Ishikawa (cell line): ENCODE data around the gene KCNQ1.

Experiments used
- CEBPB ChIP-seq: IDR thresholded peaks from 2 replicates; pipeline ENCODE4 v1.6.1; 2012
- CREB1 ChIP-seq: IDR thresholded peaks from 2 replicates; pipeline ENCODE4 v1.6.1; 2012; ENCODE audit warnings: low read depth
- EGR1 ChIP-seq: IDR thresholded peaks from 2 replicates; pipeline ENCODE4 v1.6.1; 2012
- EP300 ChIP-seq: IDR thresholded peaks from 2 replicates; pipeline ENCODE4 v1.6.1; 2012; ENCODE audit warnings: borderline replicate concordance
- FOXM1 ChIP-seq: IDR thresholded peaks from 2 replicates; pipeline ENCODE4 v1.6.1; 2012; ENCODE audit warnings: low read depth, borderline replicate concordance
- NFIC ChIP-seq: IDR thresholded peaks from 2 replicates; pipeline ENCODE4 v1.6.1; 2012
- RAD21 ChIP-seq: IDR thresholded peaks from 2 replicates; pipeline ENCODE4 v1.6.1; 2012; ENCODE audit warnings: low read depth
- TAF1 ChIP-seq: IDR thresholded peaks from 2 replicates; pipeline ENCODE4 v1.6.1; 2012; ENCODE audit warnings: low read depth, mild to moderate bottlenecking
- TCF12 ChIP-seq: IDR thresholded peaks from 2 replicates; pipeline ENCODE4 v1.6.1; 2012; ENCODE audit warnings: low read depth
- TEAD4 ChIP-seq: IDR thresholded peaks from 2 replicates; pipeline ENCODE4 v1.6.1; 2012
- YY1 ChIP-seq: IDR thresholded peaks from 2 replicates; pipeline ENCODE4 v1.6.1; 2012; ENCODE audit warnings: low read depth
- ZBTB7A ChIP-seq: IDR thresholded peaks from 2 replicates; pipeline ENCODE4 v1.6.1; 2012; ENCODE audit warnings: low read depth
- TF ChIP-seq, protein P1 (sequence below): IDR thresholded peaks from 2 replicates; pipeline ENCODE4 v1.6.1; 2012
- TF ChIP-seq, protein P2 (sequence below): IDR thresholded peaks from 2 replicates; pipeline ENCODE4 v1.6.1; 2012
- TF ChIP-seq, protein P3 (sequence below): IDR thresholded peaks from 2 replicates; pipeline ENCODE4 v1.6.1; 2012; ENCODE audit warnings: low read depth, mild to moderate bottlenecking

KCNQ1 gene

DNA sequence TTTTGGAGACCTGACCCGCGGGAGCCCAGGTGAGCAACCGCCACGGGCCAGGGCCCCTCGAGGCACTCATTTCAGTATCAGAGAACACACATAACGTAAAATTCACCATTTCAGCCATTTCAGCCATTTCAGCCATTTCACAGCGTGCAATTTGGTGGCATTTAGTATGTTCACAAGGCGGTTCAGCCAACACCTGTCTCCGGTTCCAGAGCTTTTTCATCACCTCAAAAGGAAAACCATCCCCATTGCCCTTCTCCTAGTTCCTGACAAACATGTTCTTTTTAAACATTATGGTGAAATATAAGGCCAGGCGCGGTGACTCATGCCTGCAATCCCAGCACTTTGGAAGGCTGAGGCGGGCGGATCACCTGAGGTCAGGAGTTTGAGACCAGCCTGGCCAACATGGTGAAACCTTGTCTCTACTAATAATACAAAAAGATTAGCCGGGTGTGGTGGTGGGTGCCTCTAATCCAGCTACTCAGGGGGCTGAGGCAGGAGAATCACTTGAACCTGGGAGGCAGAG, 119.3 kb downstream of the KCNQ1 start:
- TF ChIP-seq TEAD4 = no peak
- TF ChIP-seq, protein P1, sequence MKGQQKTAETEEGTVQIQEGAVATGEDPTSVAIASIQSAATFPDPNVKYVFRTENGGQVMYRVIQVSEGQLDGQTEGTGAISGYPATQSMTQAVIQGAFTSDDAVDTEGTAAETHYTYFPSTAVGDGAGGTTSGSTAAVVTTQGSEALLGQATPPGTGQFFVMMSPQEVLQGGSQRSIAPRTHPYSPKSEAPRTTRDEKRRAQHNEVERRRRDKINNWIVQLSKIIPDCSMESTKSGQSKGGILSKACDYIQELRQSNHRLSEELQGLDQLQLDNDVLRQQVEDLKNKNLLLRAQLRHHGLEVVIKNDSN = no peak
- TF ChIP-seq, protein P2, sequence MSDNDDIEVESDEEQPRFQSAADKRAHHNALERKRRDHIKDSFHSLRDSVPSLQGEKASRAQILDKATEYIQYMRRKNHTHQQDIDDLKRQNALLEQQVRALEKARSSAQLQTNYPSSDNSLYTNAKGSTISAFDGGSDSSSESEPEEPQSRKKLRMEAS = no peak
- no peak for TF ChIP-seq NFIC
- TF ChIP-seq EGR1 = no peak
- TF ChIP-seq ZBTB7A = no peak
- TF ChIP-seq TCF12 = no peak
- no peak for TF ChIP-seq CREB1

DNA sequence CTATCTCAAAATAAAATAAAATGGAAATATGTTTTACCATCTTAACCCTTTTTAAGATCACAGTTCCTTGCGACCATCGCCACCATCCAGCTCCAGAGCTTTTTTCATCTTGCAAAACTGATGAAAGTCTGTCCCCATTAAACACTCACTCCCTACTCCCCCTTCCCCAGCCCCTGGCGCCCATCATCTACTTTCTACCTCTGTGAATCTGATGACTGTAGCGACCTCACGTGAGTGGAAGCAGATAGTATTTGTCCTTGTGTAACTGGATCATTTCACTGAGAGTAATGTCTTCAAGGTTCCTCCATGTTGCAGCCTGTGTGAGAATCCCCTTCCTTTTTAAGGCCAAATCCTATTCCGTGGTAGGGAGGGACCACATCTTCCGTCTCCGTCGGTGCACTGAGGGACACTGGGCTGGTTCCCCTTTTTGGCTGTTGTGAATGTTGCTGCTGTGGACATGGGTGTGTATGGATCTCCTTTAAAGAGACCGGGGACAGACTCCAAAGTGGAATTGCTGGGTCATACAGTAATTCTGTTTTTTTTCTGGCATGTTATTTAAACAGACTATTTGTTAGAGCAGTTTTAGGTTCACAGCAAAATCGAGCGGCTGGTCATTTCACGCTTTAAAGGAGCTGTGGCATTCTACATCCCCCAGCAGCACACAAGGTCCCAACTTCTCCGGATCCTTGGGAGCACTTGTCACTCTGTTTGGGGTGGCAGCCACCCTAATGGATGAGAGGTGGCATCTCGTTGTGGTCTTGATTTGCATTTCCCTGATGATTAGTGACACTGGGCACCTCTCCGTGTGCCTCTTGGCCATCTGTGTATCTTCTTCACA, 120.0 kb downstream of the KCNQ1 start:
- TF ChIP-seq TAF1 (no peak), EGR1 (no peak), ZBTB7A (no peak)

DNA sequence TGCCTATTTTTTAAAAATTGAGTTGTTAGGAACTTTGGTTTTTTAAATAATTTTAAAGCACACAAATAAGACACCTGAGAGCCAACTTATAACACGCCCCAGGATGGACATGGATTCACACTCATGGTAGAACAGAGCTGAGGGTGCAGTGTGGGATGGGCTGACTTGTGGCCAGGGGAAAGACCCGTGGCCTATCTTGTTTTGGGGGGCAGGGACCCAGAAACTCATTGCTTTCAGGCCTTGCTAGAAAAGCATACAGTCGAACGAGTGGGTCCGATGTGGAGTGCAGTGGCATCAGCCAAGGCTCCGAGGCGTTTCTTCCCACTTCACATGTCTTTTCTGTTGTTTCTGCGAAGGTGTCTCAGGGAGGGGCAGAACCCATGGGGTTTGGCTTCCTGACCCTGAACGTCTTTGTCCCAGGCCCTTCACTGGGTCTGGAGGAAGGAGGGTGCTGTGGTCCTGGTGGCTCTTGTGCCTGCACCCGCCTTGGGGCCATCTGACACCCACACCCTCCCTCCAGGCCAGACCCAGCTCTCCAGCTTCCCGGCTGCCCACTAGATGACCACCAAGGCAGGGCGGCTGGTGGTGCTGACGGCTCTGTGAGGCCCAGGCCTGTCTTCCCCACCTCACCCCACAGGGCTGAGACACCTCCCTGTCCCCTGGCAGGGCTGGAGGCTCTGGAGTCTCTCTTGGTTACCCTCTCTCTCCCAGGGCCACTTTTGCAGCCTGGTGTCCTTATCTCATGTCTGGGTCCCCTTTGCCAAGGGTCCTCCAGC, 120.8 kb downstream of the KCNQ1 start:
- TF ChIP-seq TCF12 = no peak
- TF ChIP-seq EGR1 = no peak
- TF ChIP-seq ZBTB7A = no peak
- TF ChIP-seq EP300 = no peak
- no peak for TF ChIP-seq YY1
- no peak for TF ChIP-seq TEAD4
- no peak for TF ChIP-seq NFIC
- no peak for TF ChIP-seq FOXM1
- TF ChIP-seq, protein P2 = no peak
- no peak for TF ChIP-seq CREB1
- TF ChIP-seq CEBPB = no peak
- no peak for TF ChIP-seq RAD21
- TF ChIP-seq, protein P1 = no peak
- TF ChIP-seq TAF1 = no peak
- TF ChIP-seq, protein P3, sequence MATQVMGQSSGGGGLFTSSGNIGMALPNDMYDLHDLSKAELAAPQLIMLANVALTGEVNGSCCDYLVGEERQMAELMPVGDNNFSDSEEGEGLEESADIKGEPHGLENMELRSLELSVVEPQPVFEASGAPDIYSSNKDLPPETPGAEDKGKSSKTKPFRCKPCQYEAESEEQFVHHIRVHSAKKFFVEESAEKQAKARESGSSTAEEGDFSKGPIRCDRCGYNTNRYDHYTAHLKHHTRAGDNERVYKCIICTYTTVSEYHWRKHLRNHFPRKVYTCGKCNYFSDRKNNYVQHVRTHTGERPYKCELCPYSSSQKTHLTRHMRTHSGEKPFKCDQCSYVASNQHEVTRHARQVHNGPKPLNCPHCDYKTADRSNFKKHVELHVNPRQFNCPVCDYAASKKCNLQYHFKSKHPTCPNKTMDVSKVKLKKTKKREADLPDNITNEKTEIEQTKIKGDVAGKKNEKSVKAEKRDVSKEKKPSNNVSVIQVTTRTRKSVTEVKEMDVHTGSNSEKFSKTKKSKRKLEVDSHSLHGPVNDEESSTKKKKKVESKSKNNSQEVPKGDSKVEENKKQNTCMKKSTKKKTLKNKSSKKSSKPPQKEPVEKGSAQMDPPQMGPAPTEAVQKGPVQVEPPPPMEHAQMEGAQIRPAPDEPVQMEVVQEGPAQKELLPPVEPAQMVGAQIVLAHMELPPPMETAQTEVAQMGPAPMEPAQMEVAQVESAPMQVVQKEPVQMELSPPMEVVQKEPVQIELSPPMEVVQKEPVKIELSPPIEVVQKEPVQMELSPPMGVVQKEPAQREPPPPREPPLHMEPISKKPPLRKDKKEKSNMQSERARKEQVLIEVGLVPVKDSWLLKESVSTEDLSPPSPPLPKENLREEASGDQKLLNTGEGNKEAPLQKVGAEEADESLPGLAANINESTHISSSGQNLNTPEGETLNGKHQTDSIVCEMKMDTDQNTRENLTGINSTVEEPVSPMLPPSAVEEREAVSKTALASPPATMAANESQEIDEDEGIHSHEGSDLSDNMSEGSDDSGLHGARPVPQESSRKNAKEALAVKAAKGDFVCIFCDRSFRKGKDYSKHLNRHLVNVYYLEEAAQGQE = no peak

DNA sequence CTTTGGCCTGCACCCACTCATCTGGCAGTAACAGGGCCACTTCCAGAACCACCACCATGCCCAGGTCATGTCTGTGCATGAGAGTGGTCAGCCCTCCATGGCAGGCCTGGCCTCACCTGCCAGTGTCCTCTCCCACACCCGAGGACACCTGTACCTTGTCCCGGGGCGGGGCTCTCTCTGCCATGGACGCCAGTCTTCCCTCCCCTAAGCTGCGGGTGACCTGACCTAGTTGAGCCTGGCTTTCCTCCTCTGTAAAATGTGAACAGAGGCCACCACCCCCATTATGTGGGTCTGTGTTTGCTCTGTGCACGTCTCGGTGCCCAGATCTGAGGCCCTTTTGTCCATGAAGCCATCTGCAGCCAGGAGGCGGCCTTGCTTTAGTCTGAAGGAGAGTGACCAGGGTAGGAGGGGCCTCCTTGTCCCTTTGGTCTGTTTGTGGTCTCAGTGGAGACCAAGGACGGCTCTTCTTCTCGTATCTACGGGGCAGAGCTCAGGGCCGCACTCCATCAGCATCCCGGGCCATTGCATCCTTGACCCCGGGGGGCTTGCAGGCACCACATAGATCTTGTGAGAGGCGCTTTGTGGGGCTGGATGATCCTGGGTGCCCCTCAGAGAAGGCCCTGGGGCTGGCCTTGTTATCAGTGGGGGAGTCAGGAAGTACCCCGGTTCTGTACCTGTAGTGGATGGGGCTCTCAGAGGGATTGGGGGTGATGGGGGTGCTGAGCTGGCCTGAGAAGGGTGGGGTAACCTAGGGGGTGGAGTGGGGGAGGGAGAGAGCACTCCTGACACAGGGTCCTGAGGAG, 121.6 kb downstream of the KCNQ1 start:
- TF ChIP-seq RAD21 = peak; percentile 25; the same call in 1 of the 2 replicates
- no peak for TF ChIP-seq TEAD4

DNA sequence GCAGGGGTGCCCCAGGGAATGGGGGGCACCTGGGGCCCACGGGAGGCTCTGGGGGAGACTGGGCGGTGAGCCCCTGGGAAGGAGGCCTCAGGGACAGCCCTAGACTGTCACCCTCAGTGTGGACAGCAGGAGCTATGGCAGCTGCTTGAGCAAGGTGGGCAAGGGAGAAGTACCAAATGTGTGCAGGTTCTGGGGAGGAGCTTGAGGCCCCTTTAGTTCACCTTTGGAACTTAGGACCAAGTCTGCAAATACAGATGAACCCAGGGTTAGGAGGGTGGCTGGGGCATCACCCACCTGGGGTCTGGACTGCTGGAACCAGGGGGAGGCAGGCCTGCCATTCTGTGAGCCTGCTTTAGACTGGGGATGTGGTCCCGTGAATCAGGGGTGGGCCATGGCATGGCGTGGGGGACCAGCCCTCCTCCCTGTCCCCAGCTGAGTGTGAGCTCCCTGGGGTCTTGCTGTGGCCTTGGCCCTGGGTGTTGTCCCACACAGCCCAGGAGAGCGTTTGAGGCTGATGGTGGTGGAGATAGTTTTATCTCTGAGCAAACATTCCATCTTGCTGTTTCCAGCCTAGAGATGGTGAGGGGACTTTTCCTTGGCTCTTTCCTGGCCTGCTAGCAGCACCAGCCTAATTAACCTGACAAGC, 122.3 kb downstream of the KCNQ1 start:
- TF ChIP-seq ZBTB7A = no peak
- TF ChIP-seq, protein P3 = no peak
- no peak for TF ChIP-seq CREB1
- no peak for TF ChIP-seq TEAD4
- TF ChIP-seq CEBPB = no peak
- TF ChIP-seq EGR1 = no peak
